HEK293 (cell line): ENCODE data around the gene SCNN1A.
A peak's percentile ranks its signal among the peaks of the same experiment; 100 is the strongest.

ENCODE experiments used
- GLIS1 ChIP-seq: fragments of 450-650 bp; formaldehyde crosslinking; IDR thresholded peaks from 2 replicates; pipeline ENCODE4 v1.5.1; 2016; ENCODE audit warnings: missing biosample characterization, missing genetic modification characterization
- HOXA7 ChIP-seq: sonication (generic); formaldehyde crosslinking; IDR thresholded peaks from 2 replicates; pipeline ENCODE4 v1.8.1; 2022; ENCODE audit warnings: missing genetic modification reagents, borderline replicate concordance
- PRDM2 ChIP-seq: fragments of 450-650 bp; formaldehyde crosslinking; IDR thresholded peaks from 2 replicates; pipeline ENCODE4 v1.5.1; 2016; ENCODE audit warnings: missing biosample characterization, missing genetic modification characterization, borderline replicate concordance
- SCRT1 ChIP-seq: fragments of 450-650 bp; formaldehyde crosslinking; IDR thresholded peaks from 2 replicates; pipeline ENCODE4 v1.5.1; 2016; ENCODE audit warnings: missing biosample characterization, missing genetic modification characterization, borderline replicate concordance
- TRIM28 ChIP-seq: IDR thresholded peaks from 2 replicates; pipeline ENCODE4 v1.6.1; 2011; ENCODE audit warnings: low read length, control low read depth, borderline replicate concordance
- ZBTB10 ChIP-seq: fragments of 450-650 bp; formaldehyde crosslinking; IDR thresholded peaks from 2 replicates; pipeline ENCODE4 v1.5.1; 2016; ENCODE audit warnings: missing biosample characterization, missing genetic modification characterization
- ZBTB17 ChIP-seq: fragments of 450-650 bp; formaldehyde crosslinking; IDR thresholded peaks from 2 replicates; pipeline ENCODE4 v1.5.1; 2016; ENCODE audit warnings: missing biosample characterization, missing genetic modification characterization
- ZBTB21 ChIP-seq: fragments of 450-650 bp; formaldehyde crosslinking; IDR thresholded peaks from 2 replicates; pipeline ENCODE4 v1.5.1; 2017; ENCODE audit warnings: missing biosample characterization, missing genetic modification characterization
- ZNF138 ChIP-seq: fragments of 450-650 bp; formaldehyde crosslinking; IDR thresholded peaks from 2 replicates; pipeline ENCODE4 v1.5.1; 2016; ENCODE audit warnings: missing biosample characterization, missing genetic modification characterization, borderline replicate concordance
- ZNF16 ChIP-seq: fragments of 450-650 bp; formaldehyde crosslinking; IDR thresholded peaks from 2 replicates; pipeline ENCODE4 v1.5.1; 2016; ENCODE audit warnings: low read depth, missing biosample characterization, missing genetic modification characterization
- ZNF19 ChIP-seq: fragments of 450-650 bp; formaldehyde crosslinking; IDR thresholded peaks from 2 replicates; pipeline ENCODE4; 2016; ENCODE audit warnings: missing biosample characterization, missing genetic modification characterization, low read depth
- ZNF221 ChIP-seq: fragments of 450-650 bp; formaldehyde crosslinking; IDR thresholded peaks from 2 replicates; pipeline ENCODE4 v1.5.1; 2017; ENCODE audit warnings: missing biosample characterization, missing genetic modification characterization, borderline replicate concordance
- ZNF354C ChIP-seq: fragments of 450-650 bp; formaldehyde crosslinking; IDR thresholded peaks from 2 replicates; pipeline ENCODE4 v1.5.1; 2016; ENCODE audit warnings: missing biosample characterization, missing genetic modification characterization, low read depth, borderline replicate concordance
- ZNF518A ChIP-seq: fragments of 450-650 bp; formaldehyde crosslinking; conservative IDR thresholded peaks from 2 replicates; pipeline ENCODE4 v1.5.1; 2016; ENCODE audit warnings: low read depth, missing biosample characterization, missing genetic modification characterization
- ZNF664 ChIP-seq: fragments of 450-650 bp; formaldehyde crosslinking; IDR thresholded peaks from 2 replicates; pipeline ENCODE4 v1.5.1; 2016; ENCODE audit warnings: missing biosample characterization, missing genetic modification characterization
- ZNF701 ChIP-seq: fragments of 450-650 bp; formaldehyde crosslinking; IDR thresholded peaks from 2 replicates; pipeline ENCODE4 v1.5.1; 2016; ENCODE audit warnings: missing biosample characterization, missing genetic modification characterization
- ZNF768 ChIP-seq: fragments of 450-650 bp; formaldehyde crosslinking; IDR thresholded peaks from 2 replicates; pipeline ENCODE4 v1.5.1; 2018; ENCODE audit warnings: missing biosample characterization, mild to moderate bottlenecking, missing genetic modification characterization
- ZSCAN16 ChIP-seq: fragments of 450-650 bp; formaldehyde crosslinking; IDR thresholded peaks from 2 replicates; pipeline ENCODE4 v1.5.1; 2016; ENCODE audit warnings: missing biosample characterization, missing genetic modification characterization
- ZXDB ChIP-seq: fragments of 450-650 bp; formaldehyde crosslinking; IDR thresholded peaks from 2 replicates; pipeline ENCODE4 v1.5.1; 2016; ENCODE audit warnings: missing biosample characterization, missing genetic modification characterization
- TF ChIP-seq, protein P1 (sequence below): fragments of 450-650 bp; IDR thresholded peaks from 2 replicates; pipeline ENCODE4 v1.5.1; 2018; ENCODE audit warnings: missing biosample characterization, missing genetic modification characterization
- TF ChIP-seq, protein P2 (sequence below): fragments of 450-650 bp; formaldehyde crosslinking; IDR thresholded peaks from 2 replicates; pipeline ENCODE4 v1.5.1; 2016; ENCODE audit warnings: missing biosample characterization, missing genetic modification characterization, low read depth

The SCNN1A gene

DNA sequence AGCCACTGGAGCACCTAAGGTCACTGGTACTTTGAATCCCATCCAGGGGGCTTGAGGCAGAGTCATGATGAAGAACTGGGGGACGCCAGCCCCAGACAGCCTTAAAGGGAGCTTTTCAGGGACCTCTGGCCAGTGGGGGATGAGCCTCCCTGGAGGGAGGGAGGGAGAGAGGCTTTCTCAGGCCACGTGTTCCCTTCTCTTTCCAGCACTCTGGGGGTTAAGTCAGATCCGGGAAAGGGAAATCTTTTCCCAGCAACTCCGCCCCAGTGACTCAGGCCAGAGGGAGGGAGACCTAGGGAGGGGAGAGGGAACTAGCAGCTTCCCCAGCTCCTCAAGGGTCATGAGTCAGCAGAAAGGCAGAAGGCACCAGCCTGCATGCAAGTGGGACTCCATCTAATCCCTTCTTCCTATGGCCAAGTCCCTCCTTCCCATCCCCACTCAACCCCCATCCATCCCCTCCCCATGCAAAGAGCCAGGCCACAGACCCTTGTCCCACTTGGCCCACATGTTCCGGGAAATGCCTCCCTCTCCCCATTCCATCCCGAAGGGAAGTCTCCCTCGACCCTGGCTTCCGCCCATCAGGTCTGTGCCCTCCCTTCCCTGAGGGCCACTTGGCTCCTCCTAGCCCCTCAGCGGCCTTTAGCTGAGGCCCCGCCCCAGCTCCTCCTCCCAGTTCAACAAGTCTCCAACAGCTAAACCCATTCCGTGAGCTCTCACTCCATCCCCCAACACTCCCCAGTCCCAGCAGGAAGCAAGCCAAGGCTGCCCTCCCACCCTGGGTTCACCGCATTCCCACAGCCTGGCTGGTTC lies 39.1 kb downstream of the SCNN1A start (continued):
- no peak for TF ChIP-seq PRDM2 (tag by site-specific recombination)
- no peak for TF ChIP-seq ZNF221 (tag by site-specific recombination)
- peak; percentile 99 for TF ChIP-seq SCRT1
- TF ChIP-seq ZNF701 (tag by site-specific recombination), result peak; percentile 20; the same call in 1 of the 2 replicates
- no peak for TF ChIP-seq ZNF768
- TF ChIP-seq ZBTB17 (tag by site-specific recombination), result peak; percentile 95
- peak; percentile 80 for TF ChIP-seq ZBTB21 (tag by site-specific recombination)
- peak; percentile 45; the same call in 1 of the 2 replicates for TF ChIP-seq ZNF518A (tag by site-specific recombination)
- peak; percentile 73 for TF ChIP-seq ZBTB10 (tag by site-specific recombination)
- TF ChIP-seq ZSCAN16 (tag by site-specific recombination), result no peak
- no peak for TF ChIP-seq ZNF354C (tag by site-specific recombination)
- TF ChIP-seq ZNF16 (tag by site-specific recombination), result no peak
- TF ChIP-seq, protein P1, sequence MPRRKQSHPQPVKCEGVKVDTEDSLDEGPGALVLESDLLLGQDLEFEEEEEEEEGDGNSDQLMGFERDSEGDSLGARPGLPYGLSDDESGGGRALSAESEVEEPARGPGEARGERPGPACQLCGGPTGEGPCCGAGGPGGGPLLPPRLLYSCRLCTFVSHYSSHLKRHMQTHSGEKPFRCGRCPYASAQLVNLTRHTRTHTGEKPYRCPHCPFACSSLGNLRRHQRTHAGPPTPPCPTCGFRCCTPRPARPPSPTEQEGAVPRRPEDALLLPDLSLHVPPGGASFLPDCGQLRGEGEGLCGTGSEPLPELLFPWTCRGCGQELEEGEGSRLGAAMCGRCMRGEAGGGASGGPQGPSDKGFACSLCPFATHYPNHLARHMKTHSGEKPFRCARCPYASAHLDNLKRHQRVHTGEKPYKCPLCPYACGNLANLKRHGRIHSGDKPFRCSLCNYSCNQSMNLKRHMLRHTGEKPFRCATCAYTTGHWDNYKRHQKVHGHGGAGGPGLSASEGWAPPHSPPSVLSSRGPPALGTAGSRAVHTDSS (tag by site-specific recombination), result no peak
- peak; percentile 65; the same call in 1 of the 2 replicates for TF ChIP-seq TRIM28
- peak; percentile 59 for TF ChIP-seq GLIS1
- TF ChIP-seq, protein P2, sequence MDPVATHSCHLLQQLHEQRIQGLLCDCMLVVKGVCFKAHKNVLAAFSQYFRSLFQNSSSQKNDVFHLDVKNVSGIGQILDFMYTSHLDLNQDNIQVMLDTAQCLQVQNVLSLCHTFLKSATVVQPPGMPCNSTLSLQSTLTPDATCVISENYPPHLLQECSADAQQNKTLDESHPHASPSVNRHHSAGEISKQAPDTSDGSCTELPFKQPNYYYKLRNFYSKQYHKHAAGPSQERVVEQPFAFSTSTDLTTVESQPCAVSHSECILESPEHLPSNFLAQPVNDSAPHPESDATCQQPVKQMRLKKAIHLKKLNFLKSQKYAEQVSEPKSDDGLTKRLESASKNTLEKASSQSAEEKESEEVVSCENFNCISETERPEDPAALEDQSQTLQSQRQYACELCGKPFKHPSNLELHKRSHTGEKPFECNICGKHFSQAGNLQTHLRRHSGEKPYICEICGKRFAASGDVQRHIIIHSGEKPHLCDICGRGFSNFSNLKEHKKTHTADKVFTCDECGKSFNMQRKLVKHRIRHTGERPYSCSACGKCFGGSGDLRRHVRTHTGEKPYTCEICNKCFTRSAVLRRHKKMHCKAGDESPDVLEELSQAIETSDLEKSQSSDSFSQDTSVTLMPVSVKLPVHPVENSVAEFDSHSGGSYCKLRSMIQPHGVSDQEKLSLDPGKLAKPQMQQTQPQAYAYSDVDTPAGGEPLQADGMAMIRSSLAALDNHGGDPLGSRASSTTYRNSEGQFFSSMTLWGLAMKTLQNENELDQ (tag by site-specific recombination), result 0 out of 2 replicates have a peak, but pooled peaks have one; percentile 8
- TF ChIP-seq ZNF19 (tag by site-specific recombination), result no peak
- TF ChIP-seq ZNF664, result no peak
- TF ChIP-seq ZXDB, result peak; percentile 93
- no peak for TF ChIP-seq ZNF138 (tag by site-specific recombination)
- TF ChIP-seq HOXA7 (CRISPR knock-in tag), result no peak
